Left ventricle myocardium inferior (tissue), 1 donor: ENCODE results near the gene ABCD2. TPM values are rescaled to one million over a fixed set of nuclear protein-coding genes. Genes with fewer than 3 reads are reported as not detected.

ENCODE experiments used
- DNase-seq: peaks from one replicate; pipeline ENCODE4 v3.0.0-alpha.2; 2020
- H3K27ac ChIP-seq: fragments of 200-600 bp; replicated peaks from 2 replicates; pipeline ENCODE4 v1.8.0; 2021
- H3K27me3 ChIP-seq: fragments of 200-600 bp; 2 replicates; pipeline ENCODE4 v1.8.0; 2021; ENCODE audit warnings: low read depth
- H3K36me3 ChIP-seq: fragments of 200-600 bp; 2 replicates; pipeline ENCODE4 v1.8.0; 2021
- H3K4me1 ChIP-seq: fragments of 200-600 bp; 2 replicates; pipeline ENCODE4 v1.8.0; 2021
- H3K4me3 ChIP-seq: fragments of 200-600 bp; 2 replicates; pipeline ENCODE4 v1.8.0; 2021; ENCODE audit warnings: mild to moderate bottlenecking, moderate library complexity
- H3K9me3 ChIP-seq: fragments of 200-600 bp; replicated peaks from 2 replicates; pipeline ENCODE4 v1.8.0; 2021
- intact Hi-C: fragments of 100-400 bp; cut with micrococcal nuclease; formaldehyde crosslinking; loops from one replicate; pipeline ENCODE4 v1.11.0; 2022
- total RNA-seq: library from RNA; stranded (reverse); fragmentation: NEBNext Ultra II Directional; extraction: Animal tissue kit (Norgen Biotek cat#: 25700); gene quantifications from one replicate; pipeline ENCODE4 v1.2.1, GENCODE V29; 2021
- TF ChIP-seq, protein P1 (sequence below): fragments of 200-600 bp; IDR thresholded peaks from 2 replicates; pipeline ENCODE4 v1.8.0; 2021; ENCODE audit warnings: antibody characterized with exemption, mild to moderate bottlenecking, borderline replicate concordance
- donor health status: DM: no; HTN: yes; CAD: no; lungs with severe emphysema.

The ABCD2 gene
- total RNA-seq, 1 donor from 2014 or later: 6.5 TPM

DNA sequence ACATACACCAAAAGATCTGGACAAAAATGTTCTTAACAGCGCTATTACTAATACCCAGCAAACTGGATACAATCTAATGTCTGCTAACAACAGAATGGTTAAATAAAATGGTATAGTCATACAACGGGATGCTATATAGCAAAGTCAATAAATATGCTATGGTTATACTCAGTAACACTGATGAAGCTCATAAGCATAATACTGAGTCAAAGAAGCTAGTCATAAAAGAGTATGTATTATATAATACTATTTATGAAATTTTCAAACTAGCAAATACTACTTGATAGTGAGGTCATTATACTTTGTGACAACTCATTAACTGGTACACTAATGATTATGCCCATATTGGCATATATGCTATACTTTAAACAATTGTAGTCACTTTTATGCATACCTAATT, 7.4 kb downstream of the ABCD2 start:
- H3K4me3 ChIP-seq: no peak overlapping the region
- peaks cover under 1% of the 10 kb centered on the region for H3K36me3 ChIP-seq
- H3K27me3 ChIP-seq: no peaks in the 10 kb centered on the region
- TF ChIP-seq, protein P1, sequence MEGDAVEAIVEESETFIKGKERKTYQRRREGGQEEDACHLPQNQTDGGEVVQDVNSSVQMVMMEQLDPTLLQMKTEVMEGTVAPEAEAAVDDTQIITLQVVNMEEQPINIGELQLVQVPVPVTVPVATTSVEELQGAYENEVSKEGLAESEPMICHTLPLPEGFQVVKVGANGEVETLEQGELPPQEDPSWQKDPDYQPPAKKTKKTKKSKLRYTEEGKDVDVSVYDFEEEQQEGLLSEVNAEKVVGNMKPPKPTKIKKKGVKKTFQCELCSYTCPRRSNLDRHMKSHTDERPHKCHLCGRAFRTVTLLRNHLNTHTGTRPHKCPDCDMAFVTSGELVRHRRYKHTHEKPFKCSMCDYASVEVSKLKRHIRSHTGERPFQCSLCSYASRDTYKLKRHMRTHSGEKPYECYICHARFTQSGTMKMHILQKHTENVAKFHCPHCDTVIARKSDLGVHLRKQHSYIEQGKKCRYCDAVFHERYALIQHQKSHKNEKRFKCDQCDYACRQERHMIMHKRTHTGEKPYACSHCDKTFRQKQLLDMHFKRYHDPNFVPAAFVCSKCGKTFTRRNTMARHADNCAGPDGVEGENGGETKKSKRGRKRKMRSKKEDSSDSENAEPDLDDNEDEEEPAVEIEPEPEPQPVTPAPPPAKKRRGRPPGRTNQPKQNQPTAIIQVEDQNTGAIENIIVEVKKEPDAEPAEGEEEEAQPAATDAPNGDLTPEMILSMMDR: no peak
- H3K4me1 ChIP-seq: peaks cover 38% of the 10 kb centered on the region
- DNase-seq: no peak
- peak overlapping the region; percentile 85 for H3K27ac ChIP-seq
- H3K9me3 ChIP-seq: no peaks in the 10 kb centered on the region
- intact Hi-C loops: no loop called here

DNA sequence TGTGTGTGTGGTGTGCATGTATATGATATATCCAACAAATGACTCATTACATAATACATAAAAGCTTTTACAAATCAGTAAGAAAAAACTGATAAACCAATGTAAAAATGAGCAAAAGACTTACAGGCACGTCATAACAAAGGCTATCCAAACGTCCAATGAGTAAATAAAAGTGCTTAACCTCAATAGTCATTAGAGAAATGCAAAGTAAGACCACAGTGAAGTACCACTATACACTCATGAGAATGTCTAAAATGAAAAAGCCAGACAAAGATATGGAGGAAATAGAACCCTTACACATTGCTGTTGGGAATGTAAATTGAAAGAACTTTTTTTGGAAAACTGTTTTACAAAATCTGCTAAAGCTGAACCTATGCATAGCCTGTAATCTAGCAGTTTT, 7.8 kb downstream of the ABCD2 start:
- no peak for DNase-seq
- Histone ChIP-seq H3K9me3 (no peaks in the 10 kb centered on the region), H3K36me3 (peaks cover 3% of the 10 kb centered on the region), H3K4me3 (no peak overlapping the region), H3K27me3 (no peaks in the 10 kb centered on the region), H3K27ac (peak overlapping the region; percentile 85), H3K4me1 (peaks cover 38% of the 10 kb centered on the region)
- intact Hi-C loops: no loop called here
- TF ChIP-seq, protein P1: no peak

DNA sequence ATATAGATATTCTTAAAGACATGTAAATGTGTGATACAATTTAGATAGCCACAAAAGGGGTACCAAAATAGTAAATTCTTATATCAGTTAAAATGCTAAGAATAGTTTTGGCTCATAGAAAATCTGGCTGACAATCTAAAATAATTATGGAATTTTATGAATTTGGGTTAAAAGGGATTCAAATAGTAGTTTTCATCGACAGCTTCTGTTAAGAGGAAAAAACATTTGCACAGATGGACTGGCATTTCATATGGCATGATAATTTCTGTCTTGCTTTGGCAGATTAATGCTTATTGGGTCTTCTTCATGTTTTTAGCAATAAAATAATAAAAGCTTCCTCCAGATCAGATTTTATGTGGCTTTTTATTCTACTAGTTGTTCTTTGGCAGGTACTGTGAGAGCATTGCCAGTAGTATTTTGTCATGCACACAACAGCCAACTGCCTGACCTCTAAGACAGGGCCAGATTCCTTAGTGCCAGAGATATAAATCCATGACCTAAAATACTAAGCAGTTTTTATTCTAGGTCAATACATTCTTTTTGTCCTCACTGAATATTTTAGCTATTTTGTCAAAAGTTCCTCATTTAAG, 9.1 kb downstream of the ABCD2 start:
- Histone ChIP-seq H3K36me3 (peaks cover 3% of the 10 kb centered on the region), H3K4me3 (no peak overlapping the region), H3K4me1 (peaks cover 38% of the 10 kb centered on the region), H3K27ac (peak overlapping the region; percentile 85), H3K9me3 (no peaks in the 10 kb centered on the region), H3K27me3 (no peaks in the 10 kb centered on the region)
- no peak for DNase-seq
- TF ChIP-seq, protein P1: no peak
- intact Hi-C loops: no loop called here

DNA sequence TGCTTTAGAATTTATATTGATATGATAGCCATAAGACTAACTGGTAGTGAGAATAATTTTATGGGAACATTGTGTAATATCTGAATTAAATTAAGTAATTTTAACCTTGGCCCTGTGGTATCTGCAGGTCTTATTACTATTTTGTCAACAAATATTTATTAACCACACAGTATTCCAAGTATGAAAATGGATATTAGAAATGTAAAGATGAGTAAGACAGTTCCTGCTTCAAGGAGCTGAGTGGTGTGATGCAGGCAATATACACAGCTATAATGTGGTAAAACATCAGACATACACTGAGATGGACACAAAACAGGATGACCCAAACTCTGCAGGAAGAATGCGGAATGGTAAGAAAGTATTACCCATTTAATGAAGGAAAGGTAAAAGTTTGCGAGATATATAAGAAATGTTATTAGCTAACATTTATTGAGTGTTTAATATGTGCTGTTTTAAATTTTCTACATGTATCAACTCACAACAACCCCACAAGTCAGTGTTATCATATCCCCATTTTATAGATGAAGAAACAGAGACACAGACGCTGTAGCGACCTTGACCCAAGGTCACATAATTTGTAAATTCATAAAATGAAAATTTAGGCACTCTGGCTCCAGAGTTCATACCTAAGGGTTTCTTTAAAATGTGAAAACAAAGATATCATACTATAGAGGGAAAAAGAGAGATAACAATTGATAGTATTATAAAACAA, 12.7 kb downstream of the ABCD2 start:
- H3K27me3 ChIP-seq: no peaks in the 10 kb centered on the region
- no peak overlapping the region for H3K4me3 ChIP-seq
- no peak for DNase-seq
- H3K9me3 ChIP-seq: no peaks in the 10 kb centered on the region
- H3K36me3 ChIP-seq: peaks cover 7% of the 10 kb centered on the region
- intact Hi-C loops: no loop called here
- TF ChIP-seq, protein P1: no peak
- peaks cover 22% of the 10 kb centered on the region for H3K4me1 ChIP-seq
- H3K27ac ChIP-seq: no peak overlapping the region

DNA sequence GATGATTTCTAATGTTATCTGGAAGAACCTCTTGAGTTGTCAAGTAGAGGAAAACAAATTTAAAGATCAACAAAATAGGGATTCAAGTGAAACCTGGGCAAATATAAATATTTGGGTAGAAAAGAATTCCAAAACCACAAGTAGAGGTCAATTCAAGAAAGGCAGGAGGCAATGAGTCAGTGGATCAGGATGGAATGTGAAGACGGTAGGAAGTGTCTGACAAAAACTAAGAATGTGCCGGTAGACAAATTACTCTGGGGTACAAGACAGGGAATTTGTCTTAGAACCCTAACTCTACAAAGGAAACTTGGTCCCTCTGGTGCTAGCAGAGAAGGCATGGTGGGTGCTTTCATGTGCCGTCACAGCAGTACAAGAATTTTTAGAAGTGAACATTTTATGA, 13.6 kb downstream of the ABCD2 start:
- TF ChIP-seq, protein P1: no peak
- H3K27me3 ChIP-seq: no peaks in the 10 kb centered on the region
- H3K4me1 ChIP-seq: peaks cover 14% of the 10 kb centered on the region
- H3K9me3 ChIP-seq: no peaks in the 10 kb centered on the region
- intact Hi-C loops: no loop called here
- H3K4me3 ChIP-seq: no peak overlapping the region
- no peak overlapping the region for H3K27ac ChIP-seq
- no peak for DNase-seq
- peaks cover 7% of the 10 kb centered on the region for H3K36me3 ChIP-seq
